HepG2 (cell line): ENCODE data around the gene PSMC1. TPM values are rescaled to one million over a fixed set of nuclear protein-coding genes. Genes with fewer than 3 reads are reported as not detected.

Experiments used
- ATAC-seq: fragments of 200-7000 bp; cut with Tn5 transposase; 3 replicates; pipeline ENCODE4 v1.9.1; 2020; ENCODE audit warnings: mild to moderate bottlenecking, moderate library complexity
- BruUV-seq: library from RNA; stranded (reverse); fragments of 400-500 nt; replicated peaks from 2 replicates; lab custom pipeline; 2021; lab: Mats Ljungman, UMichigan
- CTCF ChIA-PET: fragments of 300-600 bp; formaldehyde crosslinking; extraction: SDS; loops from one replicate; lab custom pipeline; 2021; ENCODE audit warnings: low total read pairs, inconsistent platforms, low intra/inter-chr PET ratio; lab: Yijun Ruan, JAX
- POLR2A ChIA-PET: fragments of 350-600 bp; sonication (Branson Sonifier 250); formaldehyde crosslinking; loops from one replicate; lab custom pipeline; 2020; ENCODE audit warnings: antibody characterized with exemption, inconsistent platforms; lab: Yijun Ruan, JAX
- DNase-seq: peaks from one replicate; pipeline ENCODE4 v3.0.0-alpha.2; 2015; ENCODE audit warnings: low spot score
- FAIRE-seq: peaks from 3 replicates; lab custom pipeline; 2011; peaks lifted over from hg19 to GRCh38; lab: Jason Lieb, UNC
- H2AFZ ChIP-seq: one replicate; pipeline ENCODE4 v1.6.1; 2011; ENCODE audit warnings: low read length, inconsistent platforms
- H3K27ac ChIP-seq: fragments of 300-600 bp; 3 replicates; pipeline ENCODE4 v1.8.0; 2011; ENCODE audit warnings: mixed run types, mild to moderate bottlenecking, mixed read lengths, low read length, inconsistent platforms; ENCODE audit not compliant: insufficient read depth; ENCODE audit errors: extremely low read length
- H3K27me3 ChIP-seq, 2 experiments: fragments of 200-600 bp in 1 of 2; 2 replicates in 1 of 2; 3 replicates in 1 of 2; pipeline versions ENCODE4 v1.6.0 to v1.8.0; 2011; ENCODE audit warnings: low read length in 2 of 2, mild to moderate bottlenecking in 2 of 2, moderate library complexity in 2 of 2, inconsistent platforms in 1 of 2; ENCODE audit not compliant: insufficient read depth in 2 of 2, control insufficient read depth in 1 of 2
- H3K36me3 ChIP-seq, 2 experiments: fragments of 200-600 bp in 1 of 2; replicated peaks in 1 of 2; 2 replicates in 1 of 2; 3 replicates in 1 of 2; pipeline versions ENCODE4 v1.5.1 to v1.8.0; 2011; ENCODE audit warnings: low read length in 2 of 2, inconsistent platforms in 1 of 2; ENCODE audit not compliant: insufficient read depth in 2 of 2, control insufficient read depth in 1 of 2
- H3K4me1 ChIP-seq: 2 replicates; pipeline ENCODE4 v1.5.1; 2012; ENCODE audit warnings: low read length, inconsistent platforms; ENCODE audit not compliant: insufficient read depth
- H3K4me2 ChIP-seq: 2 replicates; pipeline ENCODE4 v1.6.0; 2011; ENCODE audit warnings: low read depth, low read length, inconsistent platforms
- H3K4me3 ChIP-seq, 3 experiments: fragments of 200-600 bp in 1 of 3; sonication (generic), shearing (Covaris generic) in 1 of 3; replicated peaks in 1 of 3; 2 replicates each; pipeline ENCODE4 v1.5.1; 2011 to 2016; ENCODE audit warnings: low read length in 3 of 3, inconsistent platforms in 2 of 3, low read depth in 2 of 3, mild to moderate bottlenecking in 2 of 3, control low read depth in 1 of 3, mixed read lengths in 1 of 3; ENCODE audit not compliant: insufficient read depth in 1 of 3
- H3K79me2 ChIP-seq: one replicate; pipeline ENCODE4 v1.6.1; 2011; ENCODE audit warnings: low read length, inconsistent platforms; ENCODE audit not compliant: insufficient read depth
- H3K9ac ChIP-seq: 2 replicates; pipeline ENCODE4 v1.6.0; 2011; ENCODE audit warnings: mild to moderate bottlenecking, low read depth, low read length, inconsistent platforms; ENCODE audit not compliant: insufficient read depth
- H3K9me3 ChIP-seq: 2 replicates; pipeline ENCODE4 v1.5.1; 2012; ENCODE audit warnings: mild to moderate bottlenecking, low read length
- H4K20me1 ChIP-seq: 2 replicates; pipeline ENCODE4 v1.6.0; 2011; ENCODE audit warnings: inconsistent platforms, mild to moderate bottlenecking, low read length, moderate library complexity; ENCODE audit not compliant: insufficient read depth
- BHLHE40 ChIP-seq: IDR thresholded peaks from 2 replicates; pipeline ENCODE4 v1.6.1; 2011; ENCODE audit warnings: low read length, improper control_type of control experiment
- CBFB ChIP-seq: sonication (generic); formaldehyde crosslinking; IDR thresholded peaks from 2 replicates; pipeline ENCODE4 v1.4.0; 2020; ENCODE audit warnings: missing genetic modification reagents
- GPN1 ChIP-seq: sonication (generic); formaldehyde crosslinking; IDR thresholded peaks from 2 replicates; pipeline ENCODE4 v1.5.1; 2020; ENCODE audit warnings: missing genetic modification reagents, borderline replicate concordance
- REXO4 ChIP-seq: sonication (generic); formaldehyde crosslinking; IDR thresholded peaks from 2 replicates; pipeline ENCODE4 v1.8.0; 2022; ENCODE audit warnings: missing genetic modification reagents, mild to moderate bottlenecking, borderline replicate concordance
- RFX3 ChIP-seq: IDR thresholded peaks from 2 replicates; pipeline ENCODE4 v1.6.1; 2016; ENCODE audit warnings: missing biosample characterization, missing genetic modification reagents
- SOX6 ChIP-seq, 2 experiments: fragments of 450-650 bp in 1 of 2; sonication (generic) in 1 of 2; formaldehyde crosslinking in 1 of 2; IDR thresholded peaks; 2 replicates each; pipeline versions ENCODE4 v1.4.0 to v1.6.1; 2017 to 2020; ENCODE audit warnings: antibody characterized with exemption in 1 of 2, mild to moderate bottlenecking in 1 of 2, missing genetic modification reagents in 1 of 2
- SP4 ChIP-seq: sonication (generic); formaldehyde crosslinking; IDR thresholded peaks from 2 replicates; pipeline ENCODE4 v1.8.1; 2023; ENCODE audit warnings: mild to moderate bottlenecking, missing genetic modification reagents
- STAG1 ChIP-seq: sonication (generic); formaldehyde crosslinking; IDR thresholded peaks from 2 replicates; pipeline ENCODE4 v1.4.0; 2020; ENCODE audit warnings: missing genetic modification reagents
- ZC3H4 ChIP-seq: sonication (generic); formaldehyde crosslinking; IDR thresholded peaks from 2 replicates; pipeline ENCODE4 v1.4.0; 2020; ENCODE audit warnings: missing genetic modification reagents, borderline replicate concordance
- ZFP1 ChIP-seq: IDR thresholded peaks from 2 replicates; pipeline ENCODE4 v1.6.1; 2016
- ZNF143 ChIP-seq: sonication (generic); formaldehyde crosslinking; IDR thresholded peaks from 2 replicates; pipeline ENCODE4 v1.4.0; 2020; ENCODE audit warnings: missing genetic modification reagents
- ZNF180 ChIP-seq: sonication (generic); formaldehyde crosslinking; IDR thresholded peaks from 2 replicates; pipeline ENCODE4 v1.4.0; 2020; ENCODE audit warnings: low read depth, missing genetic modification reagents, borderline replicate concordance
- ZNF546 ChIP-seq: sonication (generic); formaldehyde crosslinking; conservative IDR thresholded peaks from 2 replicates; pipeline ENCODE4 v1.8.1; 2023; ENCODE audit warnings: mild to moderate bottlenecking, missing genetic modification reagents
- ZNF557 ChIP-seq: sonication (generic); formaldehyde crosslinking; IDR thresholded peaks from 2 replicates; pipeline ENCODE4 v1.4.0; 2020; ENCODE audit warnings: missing genetic modification reagents
- ZNF773 ChIP-seq: sonication (generic); formaldehyde crosslinking; IDR thresholded peaks from 2 replicates; pipeline ENCODE4 v1.4.0; 2020; ENCODE audit warnings: missing genetic modification reagents, borderline replicate concordance
- WGBS: methylation state at CpG from one replicate; pipeline ENCODE4 v1.1.6; 2017; ENCODE audit warnings: low lambda C conversion rate; 5-methylcytosine and 5-hydroxymethylcytosine counted together
- in situ Hi-C: cut with HindIII; loops from 2 replicates; pipeline ENCODE4 v1.10.0; 2017; ENCODE audit warnings: low pct_unique_long_range_greater_than_20kb; ENCODE audit not compliant: extremely low pct_ligation_motif_present
- intact Hi-C: fragments of 100-400 bp; cut with micrococcal nuclease; formaldehyde crosslinking; loops from one replicate; pipeline ENCODE4 v1.10.0; 2022; ENCODE audit not compliant: unreplicated experiment
- polyA plus RNA-seq, 8 experiments: library from polyadenylated mRNA; depleted of rRNA in 3 of 8; stranded (reverse) in 7 of 8; unstranded in 1 of 8; fragments of >200 nt; fragmentation: Illumina TruSeq in 4 of 8; extraction: Trizol in 4 of 8; gene quantifications; 2 replicates each; pipeline versions ENCODE4 v1.2.1 to v1.2.3, GENCODE V29; 2011 to 2016; ENCODE audit warnings: low read depth in 4 of 8, missing spikeins in 1 of 8, mixed read lengths in 1 of 8; ENCODE audit not compliant: insufficient read depth in 1 of 8
- total RNA-seq, 5 experiments: library from RNA; depleted of rRNA; stranded (reverse); fragments of >200 nt; fragmentation: Illumina TruSeq; extraction: Trizol; gene quantifications; 2 replicates each; pipeline ENCODE4 v1.2.3, GENCODE V29; 2016; ENCODE audit warnings: low read depth in 1 of 5
- TF ChIP-seq, protein P1 (sequence below): sonication (generic); formaldehyde crosslinking; IDR thresholded peaks from 2 replicates; pipeline ENCODE4 v1.4.0; 2020; ENCODE audit warnings: mild to moderate bottlenecking, low read depth, missing genetic modification reagents
- TF ChIP-seq, protein P2 (sequence below): sonication (generic); formaldehyde crosslinking; conservative IDR thresholded peaks from 2 replicates; pipeline ENCODE4 v1.8.0; 2022; ENCODE audit warnings: low read depth, missing genetic modification reagents
- TF ChIP-seq, protein P3 (sequence below): sonication (generic); formaldehyde crosslinking; IDR thresholded peaks from 2 replicates; pipeline ENCODE4 v1.8.0; 2022; ENCODE audit warnings: missing genetic modification reagents, mild to moderate bottlenecking, moderate library complexity, borderline replicate concordance
- TF ChIP-seq, protein P4 (sequence below), 2 experiments: sonication (generic) in 1 of 2; formaldehyde crosslinking in 1 of 2; IDR thresholded peaks; 2 replicates each; pipeline versions ENCODE4 v1.5.1 to v1.6.1; 2011 to 2020; ENCODE audit warnings: borderline replicate concordance in 1 of 2, low read depth in 1 of 2, low read length in 1 of 2, mild to moderate bottlenecking in 1 of 2, missing genetic modification reagents in 1 of 2, moderate library complexity in 1 of 2

Gene PSMC1
- total and polyA plus RNA-seq, 2 of the 13 experiments (the other 11 are each of a cell fraction or from before 2014, with no cell fraction given), result 48.6 to 167 TPM

DNA sequence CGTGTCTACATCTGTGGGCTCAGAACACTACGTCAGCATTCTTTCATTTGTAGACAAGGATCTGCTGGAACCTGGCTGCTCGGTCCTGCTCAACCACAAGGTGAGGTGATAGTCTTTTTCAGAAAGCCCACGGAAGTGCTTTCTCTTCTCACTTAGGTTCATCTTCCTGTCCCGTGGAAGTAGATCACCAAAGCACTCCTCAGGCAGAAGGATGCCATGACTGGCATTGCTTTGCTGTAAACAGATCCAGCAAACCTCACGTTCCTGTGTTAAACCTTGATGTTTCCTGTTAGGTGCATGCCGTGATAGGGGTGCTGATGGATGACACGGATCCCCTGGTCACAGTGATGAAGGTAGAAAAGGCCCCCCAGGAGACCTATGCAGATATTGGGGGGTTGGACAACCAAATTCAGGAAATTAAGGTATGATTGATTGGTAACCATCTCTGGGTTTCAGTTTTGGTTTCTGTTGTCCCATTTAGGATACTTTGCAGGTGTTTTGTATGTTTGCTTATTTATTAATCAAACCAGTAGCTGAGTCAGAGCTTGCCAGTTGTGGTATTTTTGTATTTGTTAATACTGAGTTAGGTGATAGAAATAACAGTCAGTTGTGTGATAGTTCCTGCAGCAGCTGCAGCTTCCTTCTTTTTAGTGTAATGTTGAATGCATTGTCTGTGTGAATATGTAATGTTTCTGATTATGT, 7.5 kb downstream of the PSMC1 start:
- no peak for ATAC-seq
- H3K9ac ChIP-seq, result no peak overlapping the region
- in situ Hi-C loops (no loop called here), intact Hi-C loops (no loop called here)
- H3K79me2 ChIP-seq, result peaks cover 2% of the 10 kb centered on the region
- no peak for TF ChIP-seq ZFP1 (CRISPR knock-in tag)
- TF ChIP-seq CBFB (CRISPR knock-in tag), result no peak
- TF ChIP-seq, protein P1, sequence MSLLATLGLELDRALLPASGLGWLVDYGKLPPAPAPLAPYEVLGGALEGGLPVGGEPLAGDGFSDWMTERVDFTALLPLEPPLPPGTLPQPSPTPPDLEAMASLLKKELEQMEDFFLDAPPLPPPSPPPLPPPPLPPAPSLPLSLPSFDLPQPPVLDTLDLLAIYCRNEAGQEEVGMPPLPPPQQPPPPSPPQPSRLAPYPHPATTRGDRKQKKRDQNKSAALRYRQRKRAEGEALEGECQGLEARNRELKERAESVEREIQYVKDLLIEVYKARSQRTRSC (CRISPR knock-in tag), result no peak
- TF ChIP-seq, protein P2, sequence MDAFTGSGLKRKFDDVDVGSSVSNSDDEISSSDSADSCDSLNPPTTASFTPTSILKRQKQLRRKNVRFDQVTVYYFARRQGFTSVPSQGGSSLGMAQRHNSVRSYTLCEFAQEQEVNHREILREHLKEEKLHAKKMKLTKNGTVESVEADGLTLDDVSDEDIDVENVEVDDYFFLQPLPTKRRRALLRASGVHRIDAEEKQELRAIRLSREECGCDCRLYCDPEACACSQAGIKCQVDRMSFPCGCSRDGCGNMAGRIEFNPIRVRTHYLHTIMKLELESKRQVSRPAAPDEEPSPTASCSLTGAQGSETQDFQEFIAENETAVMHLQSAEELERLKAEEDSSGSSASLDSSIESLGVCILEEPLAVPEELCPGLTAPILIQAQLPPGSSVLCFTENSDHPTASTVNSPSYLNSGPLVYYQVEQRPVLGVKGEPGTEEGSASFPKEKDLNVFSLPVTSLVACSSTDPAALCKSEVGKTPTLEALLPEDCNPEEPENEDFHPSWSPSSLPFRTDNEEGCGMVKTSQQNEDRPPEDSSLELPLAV (CRISPR knock-in tag), result no peak
- no peak for TF ChIP-seq SP4 (CRISPR knock-in tag)
- TF ChIP-seq ZNF180 (CRISPR knock-in tag), result no peak
- no peak for TF ChIP-seq BHLHE40
- TF ChIP-seq, protein P3, sequence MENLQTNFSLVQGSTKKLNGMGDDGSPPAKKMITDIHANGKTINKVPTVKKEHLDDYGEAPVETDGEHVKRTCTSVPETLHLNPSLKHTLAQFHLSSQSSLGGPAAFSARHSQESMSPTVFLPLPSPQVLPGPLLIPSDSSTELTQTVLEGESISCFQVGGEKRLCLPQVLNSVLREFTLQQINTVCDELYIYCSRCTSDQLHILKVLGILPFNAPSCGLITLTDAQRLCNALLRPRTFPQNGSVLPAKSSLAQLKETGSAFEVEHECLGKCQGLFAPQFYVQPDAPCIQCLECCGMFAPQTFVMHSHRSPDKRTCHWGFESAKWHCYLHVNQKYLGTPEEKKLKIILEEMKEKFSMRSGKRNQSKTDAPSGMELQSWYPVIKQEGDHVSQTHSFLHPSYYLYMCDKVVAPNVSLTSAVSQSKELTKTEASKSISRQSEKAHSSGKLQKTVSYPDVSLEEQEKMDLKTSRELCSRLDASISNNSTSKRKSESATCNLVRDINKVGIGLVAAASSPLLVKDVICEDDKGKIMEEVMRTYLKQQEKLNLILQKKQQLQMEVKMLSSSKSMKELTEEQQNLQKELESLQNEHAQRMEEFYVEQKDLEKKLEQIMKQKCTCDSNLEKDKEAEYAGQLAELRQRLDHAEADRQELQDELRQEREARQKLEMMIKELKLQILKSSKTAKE (CRISPR knock-in tag), result no peak
- no peak for TF ChIP-seq REXO4 (CRISPR knock-in tag)
- no peak for TF ChIP-seq SOX6 (IDR thresholded peaks at IDR 0.05)
- no peak for TF ChIP-seq SOX6 (CRISPR knock-in tag; IDR thresholded peaks at IDR 0.05)
- no peak for TF ChIP-seq STAG1 (CRISPR knock-in tag)
- TF ChIP-seq, protein P4, sequence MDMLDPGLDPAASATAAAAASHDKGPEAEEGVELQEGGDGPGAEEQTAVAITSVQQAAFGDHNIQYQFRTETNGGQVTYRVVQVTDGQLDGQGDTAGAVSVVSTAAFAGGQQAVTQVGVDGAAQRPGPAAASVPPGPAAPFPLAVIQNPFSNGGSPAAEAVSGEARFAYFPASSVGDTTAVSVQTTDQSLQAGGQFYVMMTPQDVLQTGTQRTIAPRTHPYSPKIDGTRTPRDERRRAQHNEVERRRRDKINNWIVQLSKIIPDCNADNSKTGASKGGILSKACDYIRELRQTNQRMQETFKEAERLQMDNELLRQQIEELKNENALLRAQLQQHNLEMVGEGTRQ (IDR thresholded peaks at IDR 0.05; ENCODE audit: low read depth, low read length), result no peak
- TF ChIP-seq, protein P4 (CRISPR knock-in tag; IDR thresholded peaks at IDR 0.05; ENCODE audit: borderline replicate concordance), result no peak
- no peak for TF ChIP-seq ZNF557 (CRISPR knock-in tag)
- TF ChIP-seq ZNF546 (CRISPR knock-in tag), result no peak
- no peak for TF ChIP-seq ZNF773 (CRISPR knock-in tag)
- no peak for TF ChIP-seq ZC3H4 (CRISPR knock-in tag)
- TF ChIP-seq ZNF143 (CRISPR knock-in tag), result no peak
- no peak for TF ChIP-seq GPN1
- no peak for TF ChIP-seq RFX3 (CRISPR knock-in tag)
- TF ChIP-seq, all 625 proteins: peak for 0
- ChIA-PET POLR2A (no interaction called here), CTCF (no interaction called here)
- Histone ChIP-seq H3K27me3 (no peaks in the 10 kb centered on the region), H3K36me3 (peaks cover 23 to 69% of the 10 kb centered on the region in 2 experiments), H3K4me1 (peaks cover 3% of the 10 kb centered on the region), H3K4me2 (no peak overlapping the region), H3K4me3 (no peak overlapping the region), H4K20me1 (no peaks in the 10 kb centered on the region), H2AFZ (no peak overlapping the region), H3K9me3 (no peaks in the 10 kb centered on the region), H3K27ac (no peak overlapping the region)
- no peak for FAIRE-seq
- DNase-seq, result no peak
- no TSS peak for BruUV-seq
- WGBS, result 86% methylated on average over 8 of the region's 8 CpGs
